ENCODE measurements around the gene SHB. TPM values are rescaled to one million over a fixed set of nuclear protein-coding genes. Genes with fewer than 3 reads are reported as not detected.

SHB gene
- total RNA-seq, 1 donor from 2014 or later, result 20.9 TPM

DNA sequence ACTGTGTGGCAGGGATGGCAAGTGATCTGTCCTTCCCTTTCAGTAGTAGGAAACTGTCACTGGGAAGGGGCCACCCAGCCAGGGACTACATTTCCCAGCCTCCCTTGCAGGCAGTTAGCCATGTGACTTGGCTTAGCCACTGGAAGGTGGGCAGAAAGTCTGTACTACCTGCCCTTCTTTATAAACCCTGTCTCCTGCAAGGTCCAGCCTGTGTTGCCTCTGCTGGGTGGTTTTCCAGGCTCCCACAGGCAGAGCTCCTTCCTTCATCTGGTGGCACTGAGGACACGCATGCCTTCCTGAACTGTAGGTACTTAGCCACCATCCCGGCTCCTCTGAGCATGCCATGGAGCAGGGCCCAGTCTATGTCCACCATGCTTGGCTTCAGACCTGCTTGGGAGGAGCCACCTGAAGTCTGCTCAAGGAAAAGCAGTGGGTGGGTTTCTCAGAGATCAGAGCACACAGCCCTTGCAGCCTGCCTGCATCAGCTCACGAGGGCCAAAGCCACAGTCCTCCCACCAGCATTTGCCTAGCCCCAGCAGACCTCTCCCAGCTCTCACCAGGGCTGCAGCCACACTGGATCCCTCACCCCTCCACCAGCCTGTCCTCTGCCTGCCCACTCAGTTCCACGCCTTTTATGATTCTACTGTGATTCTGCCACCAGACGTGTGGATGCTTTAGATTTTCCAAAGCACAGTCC is 148.4 kb downstream of the SHB start:
- DNase-seq (ENCODE audit: extremely low spot score in 2 of 2), result no peak
- Histone ChIP-seq H3K36me3 (no peaks in the 10 kb centered on the region), H3K9me3 (no peaks in the 10 kb centered on the region), H3K4me3 (no peak overlapping the region), H3K27ac (no peak overlapping the region), H3K27me3 (no peaks in the 10 kb centered on the region), H3K4me1 (peaks cover 11% of the 10 kb centered on the region)
- intact Hi-C loops (cut with DNase I), result loop anchor here (5.0 kb wide), 1 partner anchor 437 kb away; no protein-coding TSS in a partner anchor
- TF ChIP-seq POLR2AphosphoS5 (IDR thresholded peaks at IDR 0.05; ENCODE audit: insufficient read depth in 1 of 2, low read depth in 1 of 2) (no peak), POLR2A (IDR thresholded peaks at IDR 0.05) (no peak)
- TF ChIP-seq, protein P1, sequence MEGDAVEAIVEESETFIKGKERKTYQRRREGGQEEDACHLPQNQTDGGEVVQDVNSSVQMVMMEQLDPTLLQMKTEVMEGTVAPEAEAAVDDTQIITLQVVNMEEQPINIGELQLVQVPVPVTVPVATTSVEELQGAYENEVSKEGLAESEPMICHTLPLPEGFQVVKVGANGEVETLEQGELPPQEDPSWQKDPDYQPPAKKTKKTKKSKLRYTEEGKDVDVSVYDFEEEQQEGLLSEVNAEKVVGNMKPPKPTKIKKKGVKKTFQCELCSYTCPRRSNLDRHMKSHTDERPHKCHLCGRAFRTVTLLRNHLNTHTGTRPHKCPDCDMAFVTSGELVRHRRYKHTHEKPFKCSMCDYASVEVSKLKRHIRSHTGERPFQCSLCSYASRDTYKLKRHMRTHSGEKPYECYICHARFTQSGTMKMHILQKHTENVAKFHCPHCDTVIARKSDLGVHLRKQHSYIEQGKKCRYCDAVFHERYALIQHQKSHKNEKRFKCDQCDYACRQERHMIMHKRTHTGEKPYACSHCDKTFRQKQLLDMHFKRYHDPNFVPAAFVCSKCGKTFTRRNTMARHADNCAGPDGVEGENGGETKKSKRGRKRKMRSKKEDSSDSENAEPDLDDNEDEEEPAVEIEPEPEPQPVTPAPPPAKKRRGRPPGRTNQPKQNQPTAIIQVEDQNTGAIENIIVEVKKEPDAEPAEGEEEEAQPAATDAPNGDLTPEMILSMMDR (IDR thresholded peaks at IDR 0.05), result no peak

DNA sequence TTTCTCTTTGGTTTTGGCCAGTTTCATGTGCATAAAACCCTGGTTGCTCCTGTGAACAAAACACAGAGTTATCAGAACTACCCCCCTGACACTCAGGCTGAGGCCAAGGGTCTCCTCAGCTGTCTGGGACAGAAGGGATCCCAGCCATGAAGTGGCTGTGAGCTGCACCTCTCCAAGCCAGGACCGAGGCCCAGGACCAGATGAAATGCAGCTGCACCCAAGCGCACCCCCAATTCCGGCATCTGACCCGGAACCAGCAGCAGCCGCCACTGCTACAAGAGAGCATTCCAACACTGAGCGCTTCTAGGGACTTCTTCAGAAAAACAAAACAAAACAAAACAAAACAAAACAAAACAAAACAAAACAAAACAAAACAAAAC is 149.1 kb downstream of the SHB start:
- Histone ChIP-seq H3K27ac (no peak overlapping the region), H3K9me3 (no peaks in the 10 kb centered on the region), H3K36me3 (no peaks in the 10 kb centered on the region), H3K4me1 (peaks cover 11% of the 10 kb centered on the region), H3K27me3 (no peaks in the 10 kb centered on the region), H3K4me3 (no peak overlapping the region)
- no peak for DNase-seq (ENCODE audit: extremely low spot score in 2 of 2)
- intact Hi-C loops (cut with DNase I), result loop anchor here (5.0 to 10.0 kb wide), 2 partner anchors 437 to 515 kb away; no protein-coding TSS in a partner anchor
- TF ChIP-seq POLR2AphosphoS5 (IDR thresholded peaks at IDR 0.05; ENCODE audit: insufficient read depth in 1 of 2, low read depth in 1 of 2) (no peak), POLR2A (IDR thresholded peaks at IDR 0.05) (no peak)
- TF ChIP-seq, protein P1 (IDR thresholded peaks at IDR 0.05), result no peak

DNA sequence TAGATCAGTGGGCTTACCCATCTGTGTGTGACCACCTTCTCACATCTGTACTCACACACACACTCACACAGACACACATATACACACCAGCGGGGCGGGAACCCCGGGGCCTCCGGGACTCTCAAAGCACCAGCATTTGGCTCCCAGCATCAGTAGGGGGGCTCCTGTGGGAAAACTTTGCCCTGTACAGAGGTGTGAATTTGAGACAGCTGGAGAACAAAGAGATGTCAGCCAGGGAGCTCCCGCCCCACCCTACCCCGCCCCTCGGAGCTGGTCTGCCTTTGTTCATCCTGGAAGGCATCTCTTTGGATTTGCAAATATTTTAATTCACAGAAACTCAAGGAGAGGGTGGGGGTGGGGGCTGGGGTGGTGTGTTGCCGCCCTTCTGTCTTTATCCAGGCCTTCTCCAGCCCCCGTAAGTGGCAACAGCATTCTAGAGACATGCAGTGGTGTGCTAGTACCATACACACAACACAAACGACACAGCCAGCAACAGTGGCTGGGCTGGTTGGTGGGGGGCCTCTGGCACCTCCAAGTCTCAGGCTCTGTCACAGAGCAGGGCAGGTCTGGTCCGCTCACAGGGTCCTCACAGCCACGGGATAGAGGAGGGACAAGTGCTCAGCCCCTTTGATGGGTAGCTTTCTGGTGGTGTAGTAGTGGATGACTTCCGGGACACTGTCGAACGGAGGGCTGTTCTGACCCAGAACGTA is 149.6 kb downstream of the SHB start:
- no peak for DNase-seq (ENCODE audit: extremely low spot score in 2 of 2)
- Histone ChIP-seq H3K4me1 (peaks cover 11% of the 10 kb centered on the region), H3K27ac (no peak overlapping the region)

DNA sequence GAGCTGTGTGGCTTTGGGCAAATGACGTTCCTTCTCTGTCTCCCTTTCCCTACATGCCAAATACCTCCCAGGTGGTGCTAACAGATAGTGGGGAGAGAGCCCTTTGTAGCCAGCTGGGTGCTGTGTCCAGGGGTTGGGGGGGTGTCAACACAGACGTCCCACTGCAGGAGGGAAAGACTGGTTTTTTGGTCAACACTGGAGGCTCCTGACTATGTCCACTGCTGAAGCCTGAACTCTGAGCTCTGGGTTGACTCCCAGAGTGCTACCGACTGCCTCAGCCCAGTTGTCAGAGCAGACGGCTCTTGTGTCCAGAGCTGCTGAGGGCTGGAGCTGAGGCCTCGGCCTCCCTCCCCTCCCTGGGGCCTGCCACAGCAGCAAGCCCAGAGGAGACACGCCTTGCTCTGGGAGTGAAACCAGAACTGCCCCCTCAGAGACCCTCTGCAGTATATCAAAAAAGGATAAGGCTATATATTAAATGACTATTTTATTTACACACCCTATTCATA is 150.3 kb downstream of the SHB start:
- Histone ChIP-seq H3K36me3 (no peaks in the 10 kb centered on the region), H3K27ac (no peak overlapping the region), H3K27me3 (no peaks in the 10 kb centered on the region), H3K4me3 (no peak overlapping the region), H3K4me1 (peaks cover 11% of the 10 kb centered on the region), H3K9me3 (no peaks in the 10 kb centered on the region)
- intact Hi-C loops (cut with DNase I), result loop anchor here (10.0 kb wide), 1 partner anchor 516 kb away; no protein-coding TSS in a partner anchor
- no peak for DNase-seq (ENCODE audit: extremely low spot score in 2 of 2)
- TF ChIP-seq POLR2A (IDR thresholded peaks at IDR 0.05), result no peak
- no peak for TF ChIP-seq POLR2AphosphoS5 (IDR thresholded peaks at IDR 0.05; ENCODE audit: insufficient read depth in 1 of 2, low read depth in 1 of 2)
- TF ChIP-seq, protein P1 (IDR thresholded peaks at IDR 0.05), result no peak

More for the DNA sequence above, 149.6 kb downstream of the SHB start:
- H3K27me3 ChIP-seq, result no peaks in the 10 kb centered on the region
- intact Hi-C loops (cut with DNase I), result loop anchor here (10.0 kb wide), 1 partner anchor 515 kb away; no protein-coding TSS in a partner anchor
- H3K9me3 ChIP-seq, result no peaks in the 10 kb centered on the region
- no peak overlapping the region for H3K4me3 ChIP-seq
- TF ChIP-seq POLR2AphosphoS5 (IDR thresholded peaks at IDR 0.05; ENCODE audit: insufficient read depth in 1 of 2, low read depth in 1 of 2) (no peak), POLR2A (IDR thresholded peaks at IDR 0.05) (no peak)
- TF ChIP-seq, protein P1 (IDR thresholded peaks at IDR 0.05), result no peak
- H3K36me3 ChIP-seq, result no peaks in the 10 kb centered on the region
